Measurements from ENCODE around the gene PCNX2.

DNA sequence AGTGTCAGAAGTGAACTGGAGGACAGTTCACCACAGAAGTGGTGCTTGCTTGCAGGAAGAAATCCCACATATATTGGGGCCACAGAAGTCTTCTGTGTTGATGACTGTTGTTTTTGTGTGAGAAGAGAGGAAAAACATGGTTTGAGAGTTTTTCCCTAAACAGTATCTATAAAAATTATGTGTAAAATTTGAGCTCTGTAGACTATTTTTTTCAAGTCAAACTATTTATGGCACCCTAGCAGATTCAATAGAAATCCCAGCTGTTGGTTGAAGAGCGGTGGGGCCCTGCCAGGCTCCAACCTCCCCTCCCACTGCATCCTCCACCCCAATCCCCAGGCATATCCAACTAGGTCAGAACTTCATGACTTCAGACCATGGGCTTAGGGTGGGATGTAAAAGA lies 283.5 kb downstream of the PCNX2 start:
- TF ChIP-seq POLR2A (IDR thresholded peaks at IDR 0.05; ENCODE audit: low read length) = no peak
- TF ChIP-seq GATA1 (IDR thresholded peaks at IDR 0.05; ENCODE audit: low read depth, low read length) = no peak
